ENCODE data around the gene NAALADL2. TPM values are rescaled to one million over a fixed set of nuclear protein-coding genes. Genes with fewer than 3 reads are reported as not detected.

The NAALADL2 gene
- total RNA-seq, 1 experiment from 2014 or later: 1.6 TPM

GRCh38 chr3:175278680-175279079, 419.5 kb downstream of the NAALADL2 start:
- Histone ChIP-seq H2AFZ (ENCODE audit: low read length) (no peak overlapping the region), H3K23me2 (ENCODE audit: insufficient read length, low read depth, low read length, poor library complexity, severe bottlenecking) (no peaks in the 10 kb centered on the region), H3K56ac (ENCODE audit: insufficient read length, low read depth, low read length) (no peak overlapping the region), H2BK5ac (ENCODE audit: insufficient read length, low read length) (no peak overlapping the region), H4K5ac (ENCODE audit: insufficient read length, low read depth, low read length) (no peak overlapping the region), H2BK12ac (ENCODE audit: insufficient read length, low read depth, low read length) (no peak overlapping the region), H3K9ac (ENCODE audit: extremely low read depth, insufficient read length, low read length) (no peak overlapping the region), H3K23ac (ENCODE audit: insufficient read length, low read depth, low read length) (no peak overlapping the region), H3K4me2 (ENCODE audit: insufficient read depth, insufficient read length, low read length) (no peak overlapping the region), H3K79me2 (ENCODE audit: insufficient read depth, low read length) (no peaks in the 10 kb centered on the region), H4K8ac (replicated peaks; ENCODE audit: insufficient read length, low read depth, low read length) (no peak overlapping the region), H3K14ac (ENCODE audit: insufficient read depth, low read length) (no peak overlapping the region), H4K91ac (ENCODE audit: insufficient read length, low read depth, low read length) (no peak overlapping the region), H2AK5ac (ENCODE audit: insufficient read length, low read length) (no peak overlapping the region), H3K27ac (ENCODE audit: insufficient read length, low read depth, low read length) (no peak overlapping the region), H3K18ac (ENCODE audit: insufficient read length, low read depth, low read length) (no peak overlapping the region), H2BK15ac (ENCODE audit: low read depth, low read length) (no peak overlapping the region), H2BK120ac (ENCODE audit: low read depth, low read length, poor library complexity, severe bottlenecking) (no peak overlapping the region), H3K4me1 (ENCODE audit: insufficient read depth, low read length) (no peaks in the 10 kb centered on the region), H3K27me3 (ENCODE audit: insufficient read depth, low read length) (no peaks in the 10 kb centered on the region), H3T11ph (ENCODE audit: low read length) (no peak overlapping the region), H3K4ac (ENCODE audit: low read depth, low read length) (no peak overlapping the region), H4K20me1 (ENCODE audit: control insufficient read depth, insufficient read depth, insufficient read length) (no peaks in the 10 kb centered on the region), H2BK20ac (ENCODE audit: low read depth, low read length, poor library complexity, severe bottlenecking) (no peak overlapping the region), H3K9me3 (ENCODE audit: control insufficient read depth, low read depth, low read length) (no peaks in the 10 kb centered on the region), H3K79me1 (ENCODE audit: insufficient read depth, low read depth, low read length, poor library complexity, severe bottlenecking) (no peaks in the 10 kb centered on the region)
- no peaks in the 10 kb centered on the region for H3K27me3 Mint-ChIP-seq (ENCODE audit: low read depth)
- no peak for DNase-seq
- no peaks in the 10 kb centered on the region for H3K36me3 Mint-ChIP-seq (ENCODE audit: insufficient read depth in 1 of 3, low read depth in 3 of 3)
- no peak for TF ChIP-seq CTCF (conservative IDR thresholded peaks at IDR 0.05)
- no peaks in the 10 kb centered on the region for H3K9me3 Mint-ChIP-seq
- H3K27ac Mint-ChIP-seq: no peak overlapping the region
- H3K4me1 Mint-ChIP-seq: peaks cover 4 to 5% of the 10 kb centered on the region in 2 experiments; a peak in 2 of 4 replicates
- no CpG with 5 or more reads among the region's 3 CpGs for WGBS (ENCODE audit: extremely low coverage, insufficient read length, low lambda C conversion rate)
- H3K4me3 Mint-ChIP-seq: no peak overlapping the region

Measured in H9 (cell line).